NCI-H524 (cell line): ENCODE measurements around the gene KRT17.
"Not testable (repeated sequence)": the region's sequence is repeated elsewhere in the genome, so short reads cannot be mapped to it uniquely, and the experiment has no call there.

Experiments
- DNase-seq, 2 experiments: peaks; one replicate each; lab custom pipeline; 2025; lab: John Stamatoyannopoulos, UW

Gene KRT17

DNA sequence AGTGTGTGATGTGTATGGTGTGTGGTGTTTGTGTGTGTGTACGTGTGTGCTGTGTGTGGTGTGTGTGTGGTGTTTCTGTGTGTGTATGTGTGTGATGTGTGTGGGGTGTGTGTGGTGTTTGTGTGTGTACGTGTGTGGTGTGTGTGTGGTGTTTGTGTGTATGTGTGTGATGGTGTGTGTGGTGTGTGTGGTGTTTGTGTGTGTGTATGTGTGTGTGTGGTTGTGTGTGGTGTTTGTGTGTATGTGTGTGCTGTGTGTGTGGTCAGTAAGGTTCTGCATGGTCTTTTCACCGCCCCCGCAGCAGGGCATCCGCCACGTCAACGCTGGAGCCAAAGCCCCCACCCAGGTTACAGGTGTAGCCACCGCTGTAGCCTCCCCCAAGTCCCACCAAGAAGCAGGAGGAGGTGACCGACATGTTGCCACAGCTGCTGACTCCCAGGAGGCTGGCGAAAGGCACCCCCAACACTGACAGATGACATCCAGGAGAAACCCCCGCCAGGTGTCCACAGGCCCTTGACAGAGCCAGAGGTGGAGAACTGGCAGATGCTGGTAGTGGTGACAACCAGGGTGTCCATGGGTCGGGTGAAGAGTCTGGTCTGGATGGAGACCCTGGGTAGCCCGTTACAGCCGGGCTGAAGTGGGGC, 9.3 kb upstream of the KRT17 start:
- peak in 1 of 2 experiments; percentile 19 for DNase-seq

GRCh38 chr17:41632482-41633105, 8.2 kb upstream of the KRT17 start:
- no peak for DNase-seq

DNA sequence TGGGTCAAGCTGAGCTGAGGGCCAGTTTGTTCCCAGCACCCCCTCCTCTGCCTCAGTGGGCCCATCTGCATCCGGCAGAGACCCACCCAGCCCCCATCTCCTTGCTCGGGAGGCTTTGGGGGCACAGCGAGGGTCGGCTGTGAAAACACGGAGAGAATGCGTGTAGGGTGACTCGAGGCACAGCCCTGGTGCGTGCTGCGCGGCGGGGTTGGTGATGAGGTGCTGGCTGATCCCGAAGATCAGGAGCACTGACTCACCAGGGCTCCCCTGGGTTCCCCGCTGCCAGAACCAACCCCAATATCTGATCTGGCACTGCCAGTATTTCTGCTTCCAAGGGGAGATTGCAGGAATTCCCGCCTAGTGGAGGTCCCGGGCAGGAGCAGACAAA, 7.5 kb upstream of the KRT17 start:
- no peak for DNase-seq

GRCh38 chr17:41631025-41631897, 6.9 kb upstream of the KRT17 start:
- DNase-seq, result no peak

GRCh38 chr17:41629826-41630670, 5.7 kb upstream of the KRT17 start:
- no peak for DNase-seq

GRCh38 chr17:41629316-41629715, 4.9 kb upstream of the KRT17 start:
- DNase-seq, result no peak

DNA sequence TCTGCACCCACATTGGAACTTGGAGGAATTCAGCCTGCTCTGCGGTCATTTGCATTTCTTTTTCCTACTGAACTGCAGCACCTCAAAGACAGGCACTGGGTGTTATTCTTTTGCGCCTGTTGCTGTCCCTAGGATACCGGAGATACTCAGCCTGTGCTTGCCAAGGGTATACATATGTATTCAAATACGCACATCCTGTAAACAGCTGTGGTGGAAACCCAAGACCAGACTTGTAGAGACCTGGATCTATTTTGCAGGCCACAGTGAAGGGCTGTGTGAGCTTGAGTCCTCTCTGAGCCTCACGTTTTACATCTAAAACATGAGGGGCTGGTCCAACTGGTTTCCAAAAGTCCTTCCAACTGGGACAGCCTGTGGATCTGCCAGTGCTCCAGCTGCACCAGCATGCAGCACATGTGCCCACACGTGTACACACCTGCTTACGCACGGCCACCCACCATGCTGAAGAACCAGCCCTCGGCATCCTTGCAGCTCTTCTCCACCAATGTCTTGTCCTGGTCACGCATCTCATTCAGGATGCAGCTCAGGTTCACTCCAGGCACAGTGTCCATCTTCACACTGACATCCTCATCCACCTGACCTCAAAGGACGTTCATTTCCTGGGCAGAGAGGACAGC, 4.4 kb upstream of the KRT17 start:
- DNase-seq, result not testable (repeated sequence)

DNA sequence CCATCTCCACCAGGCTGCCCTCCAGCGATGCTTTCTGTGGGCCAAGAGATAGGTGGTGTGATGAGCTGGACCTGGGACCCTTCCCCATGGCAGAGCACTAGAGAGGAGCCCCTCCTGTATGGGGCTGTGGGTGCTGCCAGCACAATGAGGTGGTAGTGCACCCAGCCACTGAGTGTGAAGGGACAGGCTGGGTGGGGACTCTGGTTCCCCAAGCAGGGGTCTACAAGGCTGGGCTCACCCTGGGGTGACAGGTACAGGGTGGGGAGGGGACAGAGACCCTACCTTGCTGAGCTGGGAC, 3.6 kb upstream of the KRT17 start:
- DNase-seq, result not testable (repeated sequence)

- peak in 1 of 2 experiments; percentile 12 for DNase-seq
These were observed 3.1 kb upstream of the KRT17 start for GRCh38 chr17:41627316-41628072.

DNA sequence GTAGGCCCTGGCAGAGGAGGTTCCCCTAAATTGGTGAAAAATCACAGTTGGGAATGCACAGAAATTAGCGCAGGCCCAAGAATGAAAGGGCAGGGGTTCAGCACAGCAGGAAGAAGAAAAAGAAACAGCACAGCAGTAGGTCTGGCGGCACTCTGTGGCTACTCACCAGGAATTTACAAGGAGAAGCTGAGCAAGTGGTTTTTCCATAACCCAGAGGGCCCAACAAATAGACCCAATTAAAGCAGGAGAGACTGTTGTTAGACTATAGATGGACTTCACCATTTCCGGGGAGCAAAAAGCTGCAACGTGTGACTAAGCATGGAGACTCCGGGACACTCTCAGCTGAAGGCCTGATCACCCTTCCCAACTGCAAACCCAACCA, 2.5 kb upstream of the KRT17 start:
- not testable (repeated sequence) for DNase-seq

GRCh38 chr17:41626028-41626913, 1.9 kb upstream of the KRT17 start:
- not testable (repeated sequence) for DNase-seq

DNA sequence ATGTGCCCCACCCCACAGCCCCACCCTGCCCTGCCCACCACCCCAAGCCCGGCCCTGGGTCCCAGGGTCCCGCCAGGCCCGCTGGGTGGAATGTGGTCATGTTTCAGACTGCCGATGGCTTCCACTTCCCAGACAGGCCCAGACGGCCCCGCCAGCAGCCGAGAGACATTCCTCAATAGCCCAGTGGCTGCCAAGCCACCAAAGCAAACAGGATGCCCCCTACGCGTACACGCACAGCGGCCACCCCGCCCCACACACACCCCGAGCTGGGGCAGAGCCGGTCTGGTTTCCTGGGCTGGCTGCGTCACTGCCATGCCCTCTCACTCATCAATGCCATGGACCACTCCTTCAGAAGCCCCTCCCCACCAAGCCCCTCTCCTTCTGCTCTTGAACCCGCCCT, 1.2 kb upstream of the KRT17 start:
- no peak for DNase-seq

- peak in 1 of 2 experiments; percentile 12 for DNase-seq
These were observed 1.1 kb downstream of the KRT17 start for GRCh38 chr17:41623184-41623861.

DNA sequence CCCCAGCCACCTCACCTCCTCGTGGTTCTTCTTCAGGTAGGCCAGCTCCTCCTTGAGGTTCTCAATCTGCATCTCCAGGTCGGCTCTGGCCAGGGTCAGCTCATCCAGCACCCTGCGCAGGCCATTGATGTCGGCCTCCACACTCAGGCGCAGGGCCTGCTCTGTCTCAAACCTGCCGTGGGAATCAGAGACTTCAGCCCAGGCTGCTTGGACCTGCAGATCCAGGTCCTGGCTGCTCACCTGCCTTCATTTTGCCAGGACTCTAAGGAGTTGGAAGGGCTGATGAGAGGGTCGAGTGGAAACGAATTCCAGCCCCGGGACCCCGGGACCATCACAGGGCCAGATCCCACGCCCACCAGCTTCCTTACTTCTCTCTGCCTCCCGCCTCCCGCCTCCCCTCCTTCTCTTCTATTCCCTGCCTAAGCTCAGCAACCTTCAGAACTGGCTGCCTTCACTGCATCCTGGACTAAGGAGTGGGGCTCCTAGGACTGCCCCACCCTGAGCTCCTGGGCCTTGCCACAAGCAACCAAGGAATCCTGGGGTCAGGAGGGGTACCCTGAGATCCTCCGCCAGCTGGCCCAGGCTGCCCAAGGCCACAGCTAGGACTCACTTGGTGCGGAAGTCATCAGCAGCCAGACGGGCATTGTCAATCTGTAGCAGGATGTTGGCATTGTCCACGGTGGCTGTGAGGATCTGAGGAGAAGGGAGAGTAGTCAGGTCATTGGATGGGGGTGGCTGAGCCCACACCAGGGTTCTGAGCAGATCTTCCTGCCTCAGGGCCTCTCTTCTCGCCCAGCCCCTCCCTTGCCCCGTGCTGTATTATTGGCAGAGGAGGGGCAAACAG, 1.8 kb downstream of the KRT17 start:
- DNase-seq, result not testable (repeated sequence)

DNA sequence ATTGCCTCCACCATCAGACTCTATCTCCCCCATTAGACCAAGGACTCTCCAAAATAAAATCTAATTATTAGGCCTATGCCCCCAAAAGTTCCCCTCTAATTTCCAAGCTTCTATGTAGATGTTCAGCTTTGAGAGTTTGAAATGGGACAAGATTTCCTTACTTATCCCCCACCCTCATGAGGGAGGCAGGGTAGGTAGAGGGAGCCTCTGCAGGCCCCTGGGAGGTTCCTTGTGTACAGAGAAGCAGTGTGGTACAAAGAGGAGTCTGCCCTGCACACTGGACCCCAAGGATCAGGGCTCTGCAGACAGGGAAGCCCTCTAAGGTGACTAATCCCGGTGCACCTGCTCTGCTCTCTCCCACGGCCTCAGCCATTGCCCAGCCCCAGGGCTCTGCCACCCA, 2.5 kb downstream of the KRT17 start:
- no peak for DNase-seq

GRCh38 chr17:41621435-41621817, 2.9 kb downstream of the KRT17 start:
- DNase-seq, result not testable (repeated sequence)

DNA sequence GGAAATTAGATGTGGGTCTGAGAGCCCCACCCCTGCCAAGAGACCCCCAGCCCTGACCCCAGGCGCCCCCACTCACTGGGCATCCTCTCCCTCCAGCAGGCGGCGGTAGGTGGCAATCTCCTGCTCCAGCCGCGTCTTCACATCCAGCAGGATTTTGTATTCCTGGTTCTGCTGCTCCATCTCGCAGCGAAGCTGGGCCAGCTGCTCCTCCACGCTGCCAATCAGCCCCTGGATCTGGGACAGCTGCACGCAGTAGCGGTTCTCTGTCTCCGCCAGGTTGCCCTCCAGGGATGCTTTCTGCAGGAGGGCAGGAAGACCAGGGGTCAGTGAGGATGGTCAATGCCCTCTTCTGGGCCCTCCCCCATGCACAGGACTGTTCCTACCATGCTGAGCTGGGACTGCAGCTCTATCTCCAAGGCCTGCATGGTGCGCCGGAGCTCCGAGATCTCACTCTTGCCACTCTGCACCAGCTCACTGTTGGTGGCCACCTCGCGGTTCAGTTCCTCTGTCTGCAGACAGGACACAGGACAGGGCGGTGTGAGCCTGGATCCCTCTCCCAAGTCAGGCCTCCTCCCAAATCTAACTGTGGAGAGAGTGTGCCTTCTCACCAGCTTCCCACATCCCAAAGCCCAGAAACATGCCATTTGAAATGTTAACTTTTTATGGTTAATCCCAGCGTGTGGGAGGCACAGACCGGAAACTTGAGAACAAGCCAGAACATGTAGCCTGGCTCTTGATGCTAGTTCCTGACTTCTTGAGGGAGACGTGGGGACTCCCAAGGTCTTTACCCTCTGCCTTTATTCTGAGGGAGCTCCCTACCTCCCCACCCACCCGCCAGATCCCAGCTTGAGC, 3.6 kb downstream of the KRT17 start:
- DNase-seq, result no peak
